Stimulated activated memory B cell treated with anti-CD40 and anti-IgM and Interleukin-4, amounts not matched to agents 10 μg/mL and 1 μg/mL and 100 μg/mL, for 72 hours (primary cell): Measurements from ENCODE around the gene KIRREL1.

ENCODE experiments used
- ATAC-seq: fragments of 150-1000 bp; cut with Tn5 transposase; 2 replicates; pipeline ENCODE4 v1.10.0; 2021
- H3K27ac Mint-ChIP-seq: one replicate; pipeline ENCODE4 v1.8.0; 2022; ENCODE audit warnings: mild to moderate bottlenecking, mixed read lengths
- H3K27me3 Mint-ChIP-seq: one replicate; pipeline ENCODE4 v1.8.0; 2022; ENCODE audit warnings: mixed read lengths
- H3K36me3 Mint-ChIP-seq: one replicate; pipeline ENCODE4 v1.8.0; 2022; ENCODE audit warnings: mixed read lengths
- H3K4me1 Mint-ChIP-seq: one replicate; pipeline ENCODE4 v1.8.0; 2022; ENCODE audit warnings: mixed read lengths
- H3K4me3 Mint-ChIP-seq: one replicate; pipeline ENCODE4 v1.8.0; 2022; ENCODE audit warnings: mild to moderate bottlenecking, moderate library complexity, mixed read lengths
- H3K9me3 Mint-ChIP-seq: one replicate; pipeline ENCODE4 v1.8.0; 2022; ENCODE audit warnings: mixed read lengths

The KIRREL1 gene

GRCh38 chr1:158027508-158027907 lies 34.1 kb downstream of the KIRREL1 start:
- no peak for ATAC-seq
- Mint-ChIP-seq H3K4me3 (no peak overlapping the region), H3K4me1 (no peaks in the 10 kb centered on the region)

GRCh38 chr1:158028969-158029368 lies 35.5 kb downstream of the KIRREL1 start:
- ATAC-seq, result no peak
- H3K4me3 Mint-ChIP-seq, result no peak overlapping the region
- H3K9me3 Mint-ChIP-seq, result no peaks in the 10 kb centered on the region
- peaks cover 30% of the 10 kb centered on the region for H3K27me3 Mint-ChIP-seq
- H3K27ac Mint-ChIP-seq, result no peak overlapping the region
- no peaks in the 10 kb centered on the region for H3K4me1 Mint-ChIP-seq
- H3K36me3 Mint-ChIP-seq, result no peaks in the 10 kb centered on the region

More at GRCh38 chr1:158027508-158027907, 34.1 kb downstream of the KIRREL1 start:
- no peak overlapping the region for H3K27ac Mint-ChIP-seq
- H3K36me3 Mint-ChIP-seq, result no peaks in the 10 kb centered on the region
- H3K9me3 Mint-ChIP-seq, result no peaks in the 10 kb centered on the region
- H3K27me3 Mint-ChIP-seq, result peaks cover 33% of the 10 kb centered on the region

- H3K4me3 Mint-ChIP-seq, result no peak overlapping the region
- no peaks in the 10 kb centered on the region for H3K4me1 Mint-ChIP-seq
- H3K9me3 Mint-ChIP-seq, result no peaks in the 10 kb centered on the region
- ATAC-seq, result no peak
- H3K27ac Mint-ChIP-seq, result no peak overlapping the region
- peaks cover 49% of the 10 kb centered on the region for H3K27me3 Mint-ChIP-seq
- H3K36me3 Mint-ChIP-seq, result no peaks in the 10 kb centered on the region
Observed at GRCh38 chr1:158035014-158035413, 41.6 kb downstream of the KIRREL1 start.

GRCh38 chr1:158035976-158036583 lies 42.6 kb downstream of the KIRREL1 start:
- Mint-ChIP-seq H3K9me3 (no peaks in the 10 kb centered on the region), H3K4me1 (no peaks in the 10 kb centered on the region), H3K27me3 (peaks cover 60% of the 10 kb centered on the region), H3K27ac (no peak overlapping the region), H3K4me3 (no peak overlapping the region), H3K36me3 (no peaks in the 10 kb centered on the region)
- ATAC-seq, result no peak

GRCh38 chr1:158037008-158037865 lies 43.8 kb downstream of the KIRREL1 start:
- Mint-ChIP-seq H3K4me3 (no peak overlapping the region), H3K27me3 (peaks cover 63% of the 10 kb centered on the region), H3K27ac (no peak overlapping the region), H3K9me3 (no peaks in the 10 kb centered on the region), H3K36me3 (no peaks in the 10 kb centered on the region), H3K4me1 (no peaks in the 10 kb centered on the region)
- ATAC-seq, result no peak

GRCh38 chr1:158037866-158038359 lies 44.5 kb downstream of the KIRREL1 start:
- no peak for ATAC-seq

GRCh38 chr1:158038793-158039192 lies 45.3 kb downstream of the KIRREL1 start:
- Mint-ChIP-seq H3K27ac (no peak overlapping the region), H3K27me3 (peaks cover 67% of the 10 kb centered on the region), H3K4me1 (no peaks in the 10 kb centered on the region), H3K4me3 (no peak overlapping the region), H3K36me3 (no peaks in the 10 kb centered on the region), H3K9me3 (no peaks in the 10 kb centered on the region)
- no peak for ATAC-seq

More at GRCh38 chr1:158037866-158038359, 44.5 kb downstream of the KIRREL1 start:
- Mint-ChIP-seq H3K27ac (no peak overlapping the region), H3K27me3 (peaks cover 60% of the 10 kb centered on the region), H3K4me3 (no peak overlapping the region), H3K4me1 (no peaks in the 10 kb centered on the region), H3K9me3 (no peaks in the 10 kb centered on the region), H3K36me3 (no peaks in the 10 kb centered on the region)

- Mint-ChIP-seq H3K36me3 (no peaks in the 10 kb centered on the region), H3K27ac (no peak overlapping the region)
Observed at GRCh38 chr1:158039380-158039779, 45.9 kb downstream of the KIRREL1 start.

GRCh38 chr1:158040323-158040722 lies 46.9 kb downstream of the KIRREL1 start:
- Mint-ChIP-seq H3K36me3 (no peaks in the 10 kb centered on the region), H3K9me3 (no peaks in the 10 kb centered on the region), H3K27me3 (peaks cover 67% of the 10 kb centered on the region), H3K4me1 (no peaks in the 10 kb centered on the region), H3K27ac (no peak overlapping the region), H3K4me3 (no peak overlapping the region)
- ATAC-seq, result no peak

More at GRCh38 chr1:158039380-158039779, 45.9 kb downstream of the KIRREL1 start:
- ATAC-seq, result no peak
- no peaks in the 10 kb centered on the region for H3K4me1 Mint-ChIP-seq
- H3K27me3 Mint-ChIP-seq, result peaks cover 67% of the 10 kb centered on the region
- H3K9me3 Mint-ChIP-seq, result no peaks in the 10 kb centered on the region
- no peak overlapping the region for H3K4me3 Mint-ChIP-seq

GRCh38 chr1:158043232-158043631 lies 49.8 kb downstream of the KIRREL1 start:
- Mint-ChIP-seq H3K36me3 (no peaks in the 10 kb centered on the region), H3K4me1 (no peaks in the 10 kb centered on the region), H3K27me3 (peaks cover 59% of the 10 kb centered on the region), H3K27ac (no peak overlapping the region), H3K9me3 (no peaks in the 10 kb centered on the region), H3K4me3 (no peak overlapping the region)
- ATAC-seq, result no peak

GRCh38 chr1:158045639-158046038 lies 52.2 kb downstream of the KIRREL1 start:
- ATAC-seq, result no peak
- Mint-ChIP-seq H3K9me3 (no peaks in the 10 kb centered on the region), H3K27me3 (peaks cover 36% of the 10 kb centered on the region)

GRCh38 chr1:158046715-158047510 lies 53.5 kb downstream of the KIRREL1 start:
- Mint-ChIP-seq H3K36me3 (no peaks in the 10 kb centered on the region), H3K27me3 (peaks cover 33% of the 10 kb centered on the region), H3K27ac (no peak overlapping the region), H3K4me3 (no peak overlapping the region), H3K4me1 (no peaks in the 10 kb centered on the region), H3K9me3 (no peaks in the 10 kb centered on the region)
- no peak for ATAC-seq

More at GRCh38 chr1:158045639-158046038, 52.2 kb downstream of the KIRREL1 start:
- no peaks in the 10 kb centered on the region for H3K4me1 Mint-ChIP-seq
- H3K27ac Mint-ChIP-seq, result no peak overlapping the region
- no peak overlapping the region for H3K4me3 Mint-ChIP-seq
- H3K36me3 Mint-ChIP-seq, result no peaks in the 10 kb centered on the region

GRCh38 chr1:158048371-158049067 lies 55.1 kb downstream of the KIRREL1 start:
- no peaks in the 10 kb centered on the region for H3K4me1 Mint-ChIP-seq

GRCh38 chr1:158049853-158050252 lies 56.4 kb downstream of the KIRREL1 start:
- H3K4me1 Mint-ChIP-seq, result no peaks in the 10 kb centered on the region

More at GRCh38 chr1:158048371-158049067, 55.1 kb downstream of the KIRREL1 start:
- Mint-ChIP-seq H3K36me3 (no peaks in the 10 kb centered on the region), H3K27ac (no peak overlapping the region), H3K9me3 (no peaks in the 10 kb centered on the region), H3K4me3 (no peak overlapping the region), H3K27me3 (peaks cover 32% of the 10 kb centered on the region)
- no peak for ATAC-seq

More at GRCh38 chr1:158049853-158050252, 56.4 kb downstream of the KIRREL1 start:
- H3K27me3 Mint-ChIP-seq, result peaks cover 34% of the 10 kb centered on the region
- no peak overlapping the region for H3K4me3 Mint-ChIP-seq
- no peaks in the 10 kb centered on the region for H3K36me3 Mint-ChIP-seq
- no peak overlapping the region for H3K27ac Mint-ChIP-seq
- no peaks in the 10 kb centered on the region for H3K9me3 Mint-ChIP-seq
- ATAC-seq, result no peak
